Hepatocyte (in vitro differentiated cells): ENCODE data around the gene NOL3.

Source experiments
- CTCF ChIP-seq: fragments of 200-600 bp; sonication (generic); IDR thresholded peaks from 2 replicates; pipeline ENCODE4 v1.5.1; 2016; ENCODE audit warnings: antibody characterized with exemption, mild to moderate bottlenecking; ENCODE audit not compliant: poor library complexity
- EZH2 ChIP-seq: fragments of 200-600 bp; sonication (generic); IDR thresholded peaks from 2 replicates; pipeline ENCODE4 v1.6.1; 2016; ENCODE audit warnings: antibody characterized with exemption, mild to moderate bottlenecking, borderline replicate concordance

GRCh38 chr16:67199011-67199807 lies 28.9 kb downstream of the NOL3 start, which contains the start of gene ELMO3:
- TF ChIP-seq CTCF, result peak; percentile 45
- no peak for TF ChIP-seq EZH2
